Suprapubic skin (tissue), 4 donors: ENCODE results near the gene ERBB4. TPM values are rescaled to one million over a fixed set of nuclear protein-coding genes. Genes with fewer than 3 reads are reported as not detected.

ENCODE experiments used
- DNase-seq, 2 donors: peaks; one replicate each; pipeline ENCODE4 v3.0.0-alpha.2; 2019; ENCODE audit warnings: low spot score in 2 of 2
- H3K27ac ChIP-seq: fragments of 200-600 bp; sonication (generic); one replicate; pipeline ENCODE4 v1.5.1; 2019
- H3K27me3 ChIP-seq: fragments of 200-600 bp; sonication (generic); one replicate; pipeline ENCODE4 v1.5.1; 2019
- H3K36me3 ChIP-seq: fragments of 200-600 bp; sonication (generic); one replicate; pipeline ENCODE4 v1.5.1; 2019
- H3K4me1 ChIP-seq: fragments of 200-600 bp; sonication (generic); one replicate; pipeline ENCODE4 v1.5.1; 2019
- H3K4me3 ChIP-seq: fragments of 200-600 bp; sonication (generic); one replicate; pipeline ENCODE4 v1.5.1; 2019; ENCODE audit warnings: mild to moderate bottlenecking
- H3K9me3 ChIP-seq: fragments of 200-600 bp; sonication (generic); one replicate; pipeline ENCODE4 v1.5.1; 2019
- CTCF ChIP-seq, 2 donors: fragments of 200-600 bp in 1 of 2; fragments of 450-650 bp in 1 of 2; sonication (generic) in 1 of 2; IDR thresholded peaks; one replicate each; pipeline ENCODE4 v1.5.1; 2016 to 2019; ENCODE audit warnings: antibody characterized with exemption in 2 of 2, mild to moderate bottlenecking in 1 of 2, moderate library complexity in 1 of 2
- EP300 ChIP-seq: sonication (generic); formaldehyde crosslinking; IDR thresholded peaks from one replicate; pipeline ENCODE4 v1.6.1; 2017; ENCODE audit warnings: antibody characterized with exemption
- POLR2A ChIP-seq, 2 donors: fragments of 450-650 bp; IDR thresholded peaks; one replicate each; pipeline ENCODE4 v1.6.1; 2017; ENCODE audit warnings: antibody characterized with exemption in 2 of 2, mild to moderate bottlenecking in 2 of 2, moderate library complexity in 2 of 2
- POLR2AphosphoS5 ChIP-seq, 3 donors: sonication (generic); formaldehyde crosslinking; IDR thresholded peaks; one replicate each; pipeline ENCODE4 v1.6.1; 2017; ENCODE audit warnings: antibody characterized with exemption in 3 of 3
- WGBS: methylation state at CpG from one replicate; pipeline ENCODE4 v1.1.5; 2018; 5-methylcytosine and 5-hydroxymethylcytosine counted together
- total RNA-seq, 4 donors: library from RNA; depleted of rRNA; stranded (reverse); fragments of >200 nt; gene quantifications; one replicate each; pipeline ENCODE4 v1.1.0, GENCODE V29; 2016

Gene ERBB4
- total RNA-seq, 4 donors from 2014 or later: 0.95 to 6.4 (median 1.5) TPM

- Histone ChIP-seq H3K27ac (no peak overlapping the region), H3K4me1 (no peaks in the 10 kb centered on the region), H3K27me3 (no peaks in the 10 kb centered on the region), H3K36me3 (no peaks in the 10 kb centered on the region), H3K4me3 (no peak overlapping the region), H3K9me3 (no peaks in the 10 kb centered on the region)
- TF ChIP-seq POLR2AphosphoS5 (IDR thresholded peaks at IDR 0.05): no peak
- TF ChIP-seq EP300: no peak
- no peak for TF ChIP-seq CTCF (IDR thresholded peaks at IDR 0.05)
- TF ChIP-seq POLR2A (IDR thresholded peaks at IDR 0.05): no peak
- no peak for DNase-seq
These were observed 10.9 kb upstream of the ERBB4 start for GRCh38 chr2:212549463-212549862.

- Histone ChIP-seq H3K27ac (no peak overlapping the region), H3K4me1 (no peaks in the 10 kb centered on the region), H3K36me3 (no peaks in the 10 kb centered on the region), H3K9me3 (no peaks in the 10 kb centered on the region), H3K27me3 (no peaks in the 10 kb centered on the region), H3K4me3 (no peak overlapping the region)
- WGBS: 26% methylated on average over 1 of the region's 1 CpG
- TF ChIP-seq POLR2A (IDR thresholded peaks at IDR 0.05) (no peak), CTCF (IDR thresholded peaks at IDR 0.05) (peak in 1 of 2 donors; percentile 11)
- DNase-seq: no peak
These were observed 9.8 kb upstream of the ERBB4 start for GRCh38 chr2:212548455-212548819.

GRCh38 chr2:212547716-212548454 is 9.3 kb upstream of the ERBB4 start:
- Histone ChIP-seq H3K4me3 (no peak overlapping the region), H3K27ac (no peak overlapping the region), H3K36me3 (no peaks in the 10 kb centered on the region), H3K4me1 (no peaks in the 10 kb centered on the region), H3K9me3 (no peaks in the 10 kb centered on the region), H3K27me3 (no peaks in the 10 kb centered on the region)
- DNase-seq: no peak
- TF ChIP-seq CTCF (IDR thresholded peaks at IDR 0.05) (no peak), POLR2AphosphoS5 (IDR thresholded peaks at IDR 0.05) (no peak), POLR2A (IDR thresholded peaks at IDR 0.05) (no peak), EP300 (no peak)

- Histone ChIP-seq H3K27me3 (no peaks in the 10 kb centered on the region), H3K4me1 (no peaks in the 10 kb centered on the region), H3K27ac (no peak overlapping the region), H3K4me3 (no peak overlapping the region), H3K36me3 (no peaks in the 10 kb centered on the region), H3K9me3 (no peaks in the 10 kb centered on the region)
- DNase-seq: no peak
- 89% methylated on average over 1 of the region's 1 CpG for WGBS
- TF ChIP-seq POLR2A (IDR thresholded peaks at IDR 0.05) (no peak), EP300 (no peak), POLR2AphosphoS5 (IDR thresholded peaks at IDR 0.05) (no peak), CTCF (IDR thresholded peaks at IDR 0.05) (no peak)
These were observed 8.1 kb upstream of the ERBB4 start for GRCh38 chr2:212546669-212547068.

- Histone ChIP-seq H3K4me1 (peaks cover 32% of the 10 kb centered on the region), H3K36me3 (no peaks in the 10 kb centered on the region), H3K27ac (no peak overlapping the region), H3K27me3 (peaks cover 37% of the 10 kb centered on the region), H3K9me3 (no peaks in the 10 kb centered on the region), H3K4me3 (no peak overlapping the region)
- no peak for TF ChIP-seq POLR2A (IDR thresholded peaks at IDR 0.05)
- TF ChIP-seq EP300: no peak
- no peak for TF ChIP-seq POLR2AphosphoS5 (IDR thresholded peaks at IDR 0.05)
- no peak for TF ChIP-seq CTCF (IDR thresholded peaks at IDR 0.05)
- DNase-seq: no peak
- 86% methylated on average over 4 of the region's 4 CpGs for WGBS
These were observed 1.7 kb upstream of the ERBB4 start for GRCh38 chr2:212540341-212540740.
